Loucy (cell line): ENCODE results near the gene PRIMA1.

Source experiments
- H2AFZ ChIP-seq: fragments of 200-600 bp; sonication (generic); 2 replicates; pipeline ENCODE4 v1.6.0; 2016; ENCODE audit warnings: antibody characterized with exemption, mild to moderate bottlenecking, low read length, moderate library complexity
- H3F3A ChIP-seq: fragments of 200-600 bp; 2 replicates; pipeline ENCODE4 v1.6.0; 2016; ENCODE audit warnings: antibody characterized with exemption, low read depth, mild to moderate bottlenecking
- H3K27me3 ChIP-seq: fragments of 200-600 bp; sonication (generic); 2 replicates; pipeline ENCODE4 v1.6.1; 2014; ENCODE audit warnings: low read length, mild to moderate bottlenecking; ENCODE audit not compliant: insufficient read depth, poor library complexity, severe bottlenecking
- H3K36me3 ChIP-seq: fragments of 200-600 bp; sonication (generic); 2 replicates; pipeline ENCODE4 v1.6.1; 2016; ENCODE audit warnings: low read length; ENCODE audit not compliant: insufficient read depth
- H3K4me1 ChIP-seq: fragments of 200-600 bp; sonication (generic); 2 replicates; pipeline ENCODE4 v1.5.1; 2014; ENCODE audit warnings: low read length, mild to moderate bottlenecking; ENCODE audit not compliant: insufficient read depth, poor library complexity, severe bottlenecking
- H3K4me2 ChIP-seq: fragments of 200-600 bp; sonication (generic); 2 replicates; pipeline ENCODE4 v1.6.0; 2014; ENCODE audit warnings: antibody characterized with exemption, low read length, low read depth, mild to moderate bottlenecking; ENCODE audit not compliant: poor library complexity, severe bottlenecking
- H3K4me3 ChIP-seq: fragments of 200-600 bp; sonication (generic); 2 replicates; pipeline ENCODE4 v1.5.1; 2014; ENCODE audit warnings: low read length, mild to moderate bottlenecking, mixed read lengths; ENCODE audit not compliant: poor library complexity, severe bottlenecking
- H3K79me2 ChIP-seq: fragments of 200-600 bp; sonication (generic); 2 replicates; pipeline ENCODE4 v1.6.1; 2014; ENCODE audit warnings: low read length; ENCODE audit not compliant: insufficient read depth
- H3K9ac ChIP-seq: fragments of 200-600 bp; sonication (generic); 2 replicates; pipeline ENCODE4 v1.6.0; 2014; ENCODE audit warnings: mild to moderate bottlenecking, low read depth, low read length, moderate library complexity; ENCODE audit not compliant: poor library complexity, severe bottlenecking
- H3K9me2 ChIP-seq: fragments of 200-600 bp; sonication (generic); replicated peaks from 2 replicates; pipeline ENCODE4 v1.6.1; 2016; ENCODE audit warnings: low read depth, low read length, mixed read lengths
- H3K9me3 ChIP-seq: fragments of 200-600 bp; sonication (generic); 2 replicates; pipeline ENCODE4 v1.6.1; 2014; ENCODE audit warnings: mild to moderate bottlenecking, antibody characterized with exemption, low read length, low read depth; ENCODE audit not compliant: insufficient read depth
- H4K20me1 ChIP-seq: fragments of 200-600 bp; sonication (generic); 2 replicates; pipeline ENCODE4 v1.6.0; 2014; ENCODE audit warnings: antibody characterized with exemption, low read length, mild to moderate bottlenecking; ENCODE audit not compliant: insufficient read depth, poor library complexity, severe bottlenecking
- CTCF ChIP-seq: fragments of 200-600 bp; sonication (generic); conservative IDR thresholded peaks from 2 replicates; pipeline ENCODE4 v1.5.1; 2014; ENCODE audit warnings: mild to moderate bottlenecking, antibody characterized with exemption, low read length
- EZH2phosphoT487 ChIP-seq: fragments of 200-600 bp; IDR thresholded peaks from 2 replicates; pipeline ENCODE4 v1.6.1; 2018; ENCODE audit warnings: antibody characterized with exemption, mild to moderate bottlenecking, moderate library complexity, borderline replicate concordance

Gene PRIMA1

GRCh38 chr14:93821051-93821450, 32.8 kb upstream of the PRIMA1 start:
- Histone ChIP-seq H3K4me2 (no peak overlapping the region), H3K36me3 (no peaks in the 10 kb centered on the region), H3K79me2 (no peaks in the 10 kb centered on the region), H3K9me3 (peaks cover 2% of the 10 kb centered on the region; the same call in 1 of the 2 replicates), H4K20me1 (no peaks in the 10 kb centered on the region), H3K9me2 (no peaks in the 10 kb centered on the region), H3F3A (no peaks in the 10 kb centered on the region), H3K9ac (no peak overlapping the region), H2AFZ (no peak overlapping the region), H3K4me3 (no peak overlapping the region), H3K4me1 (no peaks in the 10 kb centered on the region), H3K27me3 (no peaks in the 10 kb centered on the region)
- TF ChIP-seq CTCF (no peak), EZH2phosphoT487 (no peak)

GRCh38 chr14:93818857-93819256, 30.6 kb upstream of the PRIMA1 start:
- Histone ChIP-seq H3K9me2 (no peaks in the 10 kb centered on the region), H2AFZ (no peak overlapping the region), H3K9me3 (no peaks in the 10 kb centered on the region; the same call in 1 of the 2 replicates), H3K27me3 (no peaks in the 10 kb centered on the region), H3F3A (no peaks in the 10 kb centered on the region), H3K36me3 (no peaks in the 10 kb centered on the region), H3K79me2 (no peaks in the 10 kb centered on the region), H3K9ac (no peak overlapping the region), H3K4me2 (no peak overlapping the region), H4K20me1 (no peaks in the 10 kb centered on the region), H3K4me3 (no peak overlapping the region), H3K4me1 (no peaks in the 10 kb centered on the region)
- TF ChIP-seq CTCF = no peak
- TF ChIP-seq EZH2phosphoT487 = no peak

GRCh38 chr14:93811676-93812075, 23.4 kb upstream of the PRIMA1 start:
- no peaks in the 10 kb centered on the region for H4K20me1 ChIP-seq
- no peak overlapping the region for H3K4me2 ChIP-seq
- no peak for TF ChIP-seq CTCF
- TF ChIP-seq EZH2phosphoT487 = no peak
- H3K9ac ChIP-seq = no peak overlapping the region
- H3K36me3 ChIP-seq = no peaks in the 10 kb centered on the region
- H3K4me1 ChIP-seq = no peaks in the 10 kb centered on the region
- no peak overlapping the region for H3K4me3 ChIP-seq
- H3K9me2 ChIP-seq = no peaks in the 10 kb centered on the region
- H3K9me3 ChIP-seq = no peaks in the 10 kb centered on the region; the same call in 1 of the 2 replicates
- H3K79me2 ChIP-seq = no peaks in the 10 kb centered on the region
- H3F3A ChIP-seq = no peaks in the 10 kb centered on the region
- no peak overlapping the region for H2AFZ ChIP-seq
- H3K27me3 ChIP-seq = no peaks in the 10 kb centered on the region
